Right lobe of liver (tissue), 4 donors: Measurements from ENCODE around the gene C5orf15.

Source experiments
- CTCF ChIP-seq, 4 donors: fragments of 200-600 bp in 3 of 4; fragments of 450-650 bp in 1 of 4; IDR thresholded peaks; one replicate each; pipeline versions ENCODE4 v1.5.1 to v1.8.0; 2016 to 2022; ENCODE audit warnings: antibody characterized with exemption in 4 of 4, mild to moderate bottlenecking in 2 of 4
- POLR2A ChIP-seq: fragments of 450-650 bp; IDR thresholded peaks from one replicate; pipeline ENCODE4 v1.6.1; 2017; ENCODE audit warnings: antibody characterized with exemption, mild to moderate bottlenecking
- donor health status: DM: no; HTN: no; CAD: no.
- donor health status: DM: no; HTN: no; CAD: no.
- donor health status: DM: no; HTN: yes; CAD: no.

GRCh38 chr5:134001938-134002731 is 33.7 kb upstream of the C5orf15 start:
- TF ChIP-seq CTCF (IDR thresholded peaks at IDR 0.05) (no peak), POLR2A (no peak)
